ENCODE data around the gene ZNF277.
A peak's percentile ranks its signal among the peaks of the same experiment; 100 is the strongest.

The ZNF277 gene

DNA sequence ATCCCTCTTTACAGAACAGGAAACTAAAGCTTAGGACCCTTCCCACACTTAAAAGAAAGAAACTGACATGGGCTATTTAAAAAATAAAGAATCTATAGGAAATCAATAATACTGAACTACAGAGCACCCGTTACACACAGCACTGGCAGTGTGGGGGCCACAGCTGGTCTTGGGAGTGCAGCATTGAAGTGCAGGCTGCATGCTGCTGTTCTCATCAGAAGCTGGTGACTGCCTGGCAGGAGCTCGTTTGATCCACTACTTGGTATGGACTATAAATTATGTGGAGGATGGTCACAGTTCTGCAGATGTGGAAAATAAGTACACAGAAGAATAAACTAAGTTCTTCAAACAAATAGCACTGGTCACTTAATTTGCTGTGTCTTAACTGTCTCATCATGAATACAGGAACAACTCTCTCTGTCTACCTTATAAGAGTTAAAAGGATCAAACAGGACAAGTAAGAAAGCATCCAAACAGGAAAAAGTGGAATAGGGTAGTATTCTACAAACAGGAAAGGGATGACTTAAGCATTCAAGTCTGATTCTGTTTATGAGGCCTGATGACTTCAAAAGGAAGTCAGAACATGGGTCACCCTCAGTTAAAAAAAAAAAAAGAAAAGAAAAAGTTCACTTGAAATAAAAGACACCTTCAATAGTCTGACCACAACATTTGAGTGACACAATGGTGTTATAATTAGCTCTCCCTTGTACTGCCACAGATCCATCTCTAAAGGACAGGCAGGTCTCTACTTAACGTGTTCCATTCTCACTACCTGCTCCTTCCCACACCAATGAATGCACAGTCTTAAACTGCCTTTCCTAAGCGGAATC lies 21.3 kb upstream of the ZNF277 start:
- DNase-seq: no peak

DNA sequence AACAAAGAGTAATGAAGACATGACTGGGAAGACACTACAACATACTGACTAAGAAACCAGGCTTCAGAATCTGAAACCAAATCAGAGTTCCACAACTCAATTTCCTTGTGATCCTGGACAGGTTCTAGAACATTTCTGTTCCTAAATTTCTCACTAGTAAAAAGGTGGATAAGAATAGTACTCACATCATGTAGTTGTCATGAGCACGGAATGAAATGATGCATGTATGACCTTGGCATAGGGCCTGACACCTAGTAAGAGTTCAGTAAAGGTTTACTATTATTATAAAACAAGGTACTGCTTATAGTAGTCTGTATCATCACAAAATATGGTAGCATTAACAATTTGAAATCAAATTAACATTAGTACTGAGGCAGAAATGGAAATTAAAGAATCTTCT lies 20.2 kb upstream of the ZNF277 start:
- no peak for DNase-seq

DNA sequence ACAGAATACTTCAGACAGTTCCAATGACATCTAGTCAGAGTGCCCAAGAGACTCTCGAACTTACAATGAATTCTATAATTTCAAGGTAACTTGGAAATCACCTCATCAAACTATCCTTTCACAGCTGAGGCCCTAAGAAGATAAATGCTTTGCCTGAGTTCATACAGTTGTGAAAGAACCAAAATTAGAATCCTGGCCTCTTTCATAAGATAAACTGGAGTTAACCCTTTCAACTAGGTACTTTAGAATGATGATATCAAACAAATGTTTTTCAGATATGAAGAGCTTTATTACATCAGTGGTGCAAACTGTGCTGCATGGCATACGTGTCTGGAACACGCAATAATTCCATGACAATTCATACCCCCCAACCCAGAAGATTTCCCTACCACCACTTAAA lies 18.2 kb upstream of the ZNF277 start:
- no peak for DNase-seq

DNA sequence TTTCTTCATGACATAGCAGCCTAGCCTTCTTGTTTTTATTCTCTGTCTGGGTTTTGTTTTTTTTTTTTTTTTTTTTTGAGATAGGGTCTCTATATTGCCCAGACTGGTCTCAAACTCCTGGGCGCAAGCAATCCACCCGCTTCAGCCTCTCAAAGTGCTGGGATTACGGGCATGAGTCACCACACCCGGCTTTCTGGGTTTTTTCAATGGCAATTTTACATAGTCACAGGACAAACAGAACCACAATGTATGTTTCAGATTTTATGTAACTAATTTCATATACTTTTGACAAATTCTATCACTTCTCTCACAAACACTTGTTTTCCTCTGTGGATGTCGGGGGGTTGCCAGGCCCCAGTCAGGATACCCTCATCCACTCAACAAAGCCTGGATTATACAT lies 16.8 kb upstream of the ZNF277 start:
- DNase-seq: no peak

DNA sequence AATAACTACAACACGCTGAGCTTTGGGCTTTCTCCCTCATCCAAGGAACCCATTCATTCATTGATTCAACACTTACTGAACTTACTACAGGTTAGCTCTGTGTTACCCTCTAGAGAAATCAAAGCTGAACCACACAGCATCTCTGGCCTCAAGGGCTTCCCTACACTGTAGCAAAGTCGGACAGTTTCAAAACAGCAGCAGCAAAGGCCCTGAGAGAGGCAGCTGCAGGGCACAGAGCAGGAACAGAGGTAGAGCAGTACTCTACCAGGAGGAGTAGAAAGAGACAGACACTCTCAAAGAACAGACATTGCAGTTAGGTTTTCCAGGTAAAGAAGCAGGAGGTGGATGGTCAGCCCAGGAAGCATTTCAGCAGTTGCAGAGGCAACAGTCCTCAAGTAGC lies 16.4 kb upstream of the ZNF277 start:
- no peak for DNase-seq

DNA sequence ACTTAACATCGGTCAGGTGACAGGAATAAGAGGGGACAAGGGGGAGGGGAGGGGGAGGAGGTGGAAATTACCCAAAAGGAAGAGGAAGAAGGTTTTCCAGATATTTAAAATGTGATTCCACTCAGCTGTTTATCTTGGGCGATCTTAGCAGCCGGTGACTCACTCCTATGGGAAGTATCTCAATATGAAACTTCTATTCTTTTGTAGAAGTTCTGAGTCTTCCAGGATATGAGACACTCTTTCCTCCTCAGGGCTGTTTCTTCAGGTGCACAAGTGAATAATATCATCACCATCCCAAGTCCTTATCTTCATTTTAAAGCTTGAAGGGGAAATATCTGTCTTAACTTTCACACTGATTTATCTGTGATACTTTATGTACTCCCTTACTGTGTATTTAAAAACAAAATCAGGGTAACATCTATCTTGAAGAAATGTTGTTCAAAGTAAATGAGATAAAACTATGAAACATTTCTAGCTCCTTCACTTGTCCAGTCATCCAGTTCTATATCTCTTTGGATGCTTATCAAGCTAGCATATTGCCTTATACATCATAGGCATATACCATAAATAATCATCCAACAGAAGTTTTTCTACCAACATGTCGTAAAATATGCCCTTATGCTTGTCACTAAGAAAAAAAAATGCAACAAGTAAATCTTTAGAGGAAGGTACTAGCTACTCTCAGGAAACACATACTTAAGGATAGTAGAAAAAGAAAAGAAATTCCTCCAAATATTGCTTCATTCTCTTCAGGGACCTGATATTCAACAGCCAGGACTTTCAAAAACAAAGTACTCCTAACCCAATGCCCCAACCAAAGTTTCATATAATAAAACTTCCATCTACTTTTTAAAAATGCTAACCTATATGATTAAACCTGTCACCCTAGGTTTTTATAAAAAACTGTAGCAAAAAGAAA lies 14.0 kb upstream of the ZNF277 start:
- peak; percentile 30 for DNase-seq

DNA sequence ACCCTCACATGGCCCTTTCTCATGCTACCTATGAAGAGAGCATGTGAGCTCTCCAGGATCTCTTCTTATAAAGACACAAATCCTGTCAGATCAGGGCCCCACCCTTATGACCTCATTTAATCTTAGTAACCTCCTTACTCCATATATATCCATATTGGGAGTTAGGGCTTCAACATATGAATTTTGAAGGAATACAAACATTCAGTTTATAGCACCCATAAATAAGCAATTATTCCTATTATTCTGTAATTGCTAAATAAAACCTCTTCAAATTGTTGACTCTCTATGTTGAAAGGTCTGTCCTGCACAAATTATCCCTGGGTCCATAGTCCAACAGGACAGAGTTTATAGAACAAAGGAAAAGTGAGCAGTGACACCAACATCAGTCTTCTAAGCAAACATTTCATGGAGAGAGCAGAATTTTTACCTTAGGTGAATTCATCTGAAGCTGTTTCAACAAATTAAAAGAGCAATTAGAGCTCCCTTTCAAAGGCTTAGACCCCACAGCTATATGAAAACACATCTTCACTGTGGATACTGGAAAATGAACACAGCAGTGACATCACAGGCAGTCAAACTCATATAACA lies 12.5 kb upstream of the ZNF277 start:
- DNase-seq: no peak

DNA sequence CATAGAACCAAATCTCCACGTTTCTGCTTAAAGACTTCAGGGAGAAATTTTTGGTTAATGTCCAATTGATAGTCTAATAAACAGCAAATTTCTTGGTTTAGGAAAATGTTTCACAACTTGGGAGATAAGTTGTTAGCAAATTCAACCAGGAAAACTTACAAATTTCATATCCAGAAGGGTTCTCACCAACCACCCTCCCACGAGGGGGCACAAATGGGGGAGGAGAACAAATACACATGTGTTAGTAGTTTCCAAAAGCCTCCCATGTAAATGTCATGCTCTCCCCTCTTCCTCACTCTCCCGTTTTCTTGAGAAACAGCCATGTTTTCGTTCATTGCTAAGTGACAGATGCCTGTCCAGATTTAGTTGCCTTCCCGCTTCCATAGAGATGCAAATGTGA lies 10.8 kb upstream of the ZNF277 start:
- no peak for DNase-seq

DNA sequence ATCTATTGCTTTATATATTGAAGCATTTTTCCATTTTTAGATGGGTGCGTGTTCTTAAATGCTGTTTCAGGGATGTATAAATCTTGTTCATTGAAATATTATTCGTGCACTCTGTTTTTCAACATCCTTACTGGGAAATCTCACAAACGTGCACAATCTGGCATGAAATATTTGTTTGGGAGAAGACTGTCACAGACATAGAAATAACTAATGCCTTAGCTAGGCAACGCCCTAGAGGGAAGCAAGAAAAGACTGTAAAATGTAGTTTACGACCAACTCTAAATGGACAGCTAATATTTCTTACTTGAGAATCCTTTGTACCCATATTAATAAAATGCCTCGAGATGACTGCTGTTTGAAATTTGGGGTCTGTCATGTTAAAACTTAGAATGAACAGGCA lies 9.2 kb upstream of the ZNF277 start:
- no peak for DNase-seq

DNA sequence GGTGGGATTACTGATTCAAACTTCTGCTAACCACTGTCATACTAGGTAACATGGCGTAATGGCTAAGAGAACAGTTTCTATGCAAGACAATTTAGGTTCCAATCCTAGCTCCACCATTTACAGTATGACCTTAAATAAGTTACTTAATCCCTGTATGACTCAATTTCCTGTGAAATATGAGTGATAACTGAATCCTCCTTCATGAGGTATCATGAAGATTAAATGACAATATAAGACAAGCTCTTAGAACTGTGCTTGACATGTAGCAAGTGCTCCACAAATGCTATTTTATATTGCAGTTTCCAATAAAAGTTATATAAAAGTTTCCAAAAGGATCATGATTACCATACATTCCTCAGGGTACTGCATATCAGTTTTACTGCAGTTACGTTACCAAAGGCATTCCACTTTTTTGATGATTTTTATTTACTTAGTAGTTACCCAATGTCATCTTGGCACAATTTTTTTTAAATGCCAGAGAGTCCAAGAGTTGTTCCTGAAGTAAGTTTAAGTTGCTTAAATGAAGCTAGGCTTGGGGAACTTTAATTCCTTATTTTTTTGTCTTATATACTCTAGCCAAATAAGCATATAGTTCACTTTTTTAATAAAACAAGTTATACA lies 7.3 kb upstream of the ZNF277 start:
- no peak for DNase-seq

DNA sequence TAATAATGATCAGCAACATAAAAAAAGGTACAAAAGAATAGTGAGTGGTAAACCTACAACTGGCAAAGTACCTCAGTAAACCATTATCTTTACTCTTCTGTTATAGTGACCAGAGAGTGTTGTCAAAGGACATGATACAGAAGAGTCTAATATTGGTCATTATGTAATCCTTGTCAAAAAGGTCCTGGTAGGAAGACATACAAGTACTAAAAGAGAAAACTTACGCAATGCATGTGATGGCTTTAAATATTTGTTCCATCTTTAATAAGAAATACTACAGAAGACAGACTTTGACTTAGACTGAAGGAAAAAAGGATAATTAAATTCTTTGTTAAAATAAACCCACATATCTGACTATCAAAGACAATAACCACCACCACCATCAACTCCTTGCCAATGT lies 6.8 kb upstream of the ZNF277 start:
- DNase-seq: no peak

DNA sequence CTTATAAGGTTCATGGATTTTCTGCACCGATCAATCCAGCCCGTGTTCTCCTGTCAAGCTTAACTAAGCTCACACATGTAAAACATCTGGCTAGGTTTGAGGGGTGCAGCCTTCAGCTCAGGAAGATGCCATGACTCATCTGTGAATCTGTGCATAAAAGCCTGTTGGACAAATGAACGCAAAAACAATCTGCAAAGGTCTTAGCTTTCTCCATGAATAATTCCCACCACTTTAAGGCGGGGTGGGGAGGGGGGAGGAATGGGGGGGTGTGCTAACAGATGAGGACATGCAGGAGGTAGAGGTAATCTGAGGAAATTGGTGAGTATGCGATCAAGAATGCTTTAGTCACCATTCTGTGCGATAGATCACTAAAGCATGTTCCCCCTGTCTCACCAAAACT lies 5.1 kb upstream of the ZNF277 start:
- no peak for DNase-seq

DNA sequence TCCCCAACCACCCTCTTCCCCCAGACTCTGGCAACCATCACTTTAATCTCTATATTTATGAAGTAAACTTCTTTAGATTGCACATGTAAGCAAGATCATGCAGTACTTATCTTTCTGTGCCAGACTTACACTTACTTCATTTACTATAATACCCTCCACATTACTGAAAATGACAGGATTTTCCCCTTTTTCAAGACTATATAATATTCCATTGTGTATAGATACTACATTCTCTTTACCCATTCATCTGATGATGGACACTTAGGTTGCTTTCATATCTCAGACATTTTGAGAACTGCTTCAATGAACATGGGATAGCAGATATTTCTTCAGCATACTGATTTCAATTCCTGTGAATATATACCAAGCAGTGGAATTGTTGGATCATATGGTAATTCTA lies 4.7 kb upstream of the ZNF277 start:
- DNase-seq: no peak

DNA sequence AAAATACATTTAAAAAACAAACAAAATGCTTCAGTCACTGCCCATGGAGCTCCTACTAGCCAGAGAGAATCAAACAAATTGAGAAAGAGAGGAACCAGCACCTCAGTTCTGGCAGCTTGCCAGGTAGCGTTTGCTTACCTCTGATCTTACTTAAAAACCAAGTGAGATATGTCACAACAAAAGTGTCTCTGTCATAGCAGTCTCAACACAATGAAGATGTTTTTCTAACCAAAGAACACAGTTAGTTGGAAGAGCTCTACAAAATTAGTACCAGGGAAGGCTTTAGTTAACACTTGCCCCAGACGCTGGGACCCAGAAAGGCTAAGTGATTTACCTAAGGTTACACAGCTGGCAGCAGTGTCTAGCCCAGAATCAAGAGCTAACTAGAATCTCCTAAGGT lies 3.7 kb upstream of the ZNF277 start:
- DNase-seq: no peak

DNA sequence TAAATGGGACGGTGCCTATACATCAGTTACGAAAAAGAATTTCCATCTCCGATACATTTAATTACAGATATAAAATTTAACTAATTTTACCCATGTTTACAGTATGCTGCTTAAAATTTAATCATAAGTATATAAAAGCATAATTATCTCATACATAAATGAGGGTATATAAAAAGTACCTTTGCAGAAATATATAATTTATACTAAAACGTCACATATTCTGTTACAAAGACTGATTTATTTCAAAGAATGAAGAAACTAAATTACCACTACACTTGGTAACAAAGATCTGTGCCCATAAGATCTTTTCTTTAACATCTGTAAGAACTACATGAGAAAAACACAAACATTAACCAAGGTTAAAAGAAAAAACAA lies 3.1 kb upstream of the ZNF277 start:
- DNase-seq: no peak

DNA sequence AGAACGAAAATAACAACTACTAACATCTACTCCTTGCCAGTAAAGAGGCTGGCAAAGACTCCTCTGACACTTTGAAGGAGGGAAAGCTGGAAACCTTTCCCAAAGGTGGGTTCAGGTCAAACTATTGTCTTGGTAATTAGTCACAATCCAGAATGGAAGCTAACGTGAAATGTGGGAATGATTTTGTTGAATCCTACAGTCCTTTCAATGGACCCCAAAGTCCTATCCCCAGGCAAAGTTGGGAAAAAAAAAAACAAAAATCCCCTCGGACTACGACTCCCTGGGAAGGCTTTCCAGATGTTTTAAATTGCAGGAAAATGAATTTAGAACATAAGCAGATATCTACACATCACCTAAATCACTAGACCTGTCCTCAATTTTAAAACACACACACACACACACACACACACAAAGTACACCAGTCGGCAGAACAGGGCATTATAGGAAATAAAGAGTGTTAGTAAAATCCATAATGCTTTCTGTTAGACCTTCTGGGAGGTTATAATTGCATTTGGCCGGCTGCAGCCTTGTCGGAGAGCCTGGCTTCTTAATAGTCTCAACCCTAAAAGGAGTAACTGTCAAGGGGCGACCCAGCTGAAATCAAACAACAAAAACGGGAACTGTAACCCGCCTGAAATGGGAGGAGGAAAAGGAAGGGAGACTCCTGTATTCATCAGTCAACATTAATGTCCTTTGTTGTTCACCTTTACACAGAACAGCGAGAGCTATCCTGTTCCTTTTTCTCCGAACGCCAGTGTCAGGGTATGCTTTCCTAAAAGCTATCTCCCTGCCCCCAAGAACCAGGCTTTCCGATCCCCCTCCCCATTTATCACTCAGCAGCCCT lies 1.8 kb upstream of the ZNF277 start:
- peak; percentile 54 for DNase-seq

DNA sequence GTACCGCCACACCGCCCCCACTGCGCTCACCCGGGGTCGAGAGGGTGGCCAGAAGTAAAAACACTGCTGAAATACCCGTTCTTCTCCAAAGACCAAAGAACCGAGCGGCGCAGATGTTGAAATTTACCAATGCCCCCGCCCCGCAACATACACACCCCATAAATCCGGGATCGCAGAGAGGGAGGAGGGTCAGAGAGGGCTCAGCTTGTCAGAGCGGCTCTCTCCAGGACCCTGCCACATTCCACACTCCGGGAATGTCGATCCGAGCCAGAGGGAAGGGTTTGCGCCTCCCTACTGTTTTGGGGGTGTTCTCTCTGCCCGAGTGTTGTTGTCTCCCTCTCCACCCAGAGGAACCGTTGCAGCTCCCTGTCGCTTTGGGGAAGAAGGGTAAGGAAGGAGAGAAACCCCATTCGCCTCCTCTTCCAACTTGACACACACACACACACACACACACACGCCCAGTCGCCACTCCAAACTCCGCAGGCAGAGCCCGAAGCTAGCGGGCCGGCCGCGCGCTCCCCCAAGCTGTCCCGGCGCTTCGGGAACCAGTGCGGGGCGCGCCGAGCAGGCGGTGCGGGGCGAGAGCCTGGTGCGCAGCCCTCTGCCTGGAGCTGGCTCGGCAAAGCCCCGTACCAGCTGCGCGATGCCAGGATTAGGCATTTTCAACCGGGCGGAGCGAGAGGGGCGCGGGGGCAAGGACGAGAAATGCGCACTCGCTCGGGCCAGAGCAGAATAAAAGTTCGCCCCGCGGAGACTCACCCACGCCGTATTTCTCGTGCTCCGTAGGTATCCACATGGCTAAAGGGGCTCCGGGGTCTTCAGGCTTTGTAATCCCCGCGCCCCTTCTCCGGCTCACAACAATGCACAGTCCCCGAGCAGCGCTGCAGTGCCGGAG lies 905 bp upstream of the ZNF277 start:
- DNase-seq: no peak

DNA sequence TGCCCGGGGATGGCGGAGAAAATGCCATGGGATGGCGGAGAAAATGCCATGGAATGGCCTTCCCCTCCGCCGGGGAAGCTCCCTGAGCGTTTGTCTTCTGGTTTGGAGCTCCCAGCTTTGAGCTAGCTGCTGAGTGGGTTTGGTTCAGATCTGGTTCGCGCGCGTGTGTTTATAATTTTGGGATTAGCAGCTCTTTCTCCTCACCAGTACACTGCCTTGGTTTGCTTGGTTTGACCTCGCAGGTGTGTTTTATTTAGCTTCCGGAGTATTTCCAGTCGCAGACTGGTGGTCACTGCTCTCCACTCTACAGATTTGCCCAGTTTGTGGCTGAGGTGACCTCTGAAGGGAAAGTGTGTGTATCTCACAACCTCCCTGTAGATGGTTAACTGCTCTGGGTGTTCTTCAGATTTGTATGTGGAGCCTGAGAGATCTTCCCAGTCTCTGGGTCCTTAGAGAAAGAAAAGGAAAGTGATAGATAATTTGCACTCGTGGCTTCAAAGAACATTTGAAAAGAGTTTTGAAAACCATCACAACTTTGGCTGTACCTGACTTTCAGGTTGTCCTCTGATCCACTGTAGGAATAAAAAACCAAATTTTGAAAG lies 597 bp downstream of the ZNF277 start:
- peak; percentile 29 for DNase-seq

DNA sequence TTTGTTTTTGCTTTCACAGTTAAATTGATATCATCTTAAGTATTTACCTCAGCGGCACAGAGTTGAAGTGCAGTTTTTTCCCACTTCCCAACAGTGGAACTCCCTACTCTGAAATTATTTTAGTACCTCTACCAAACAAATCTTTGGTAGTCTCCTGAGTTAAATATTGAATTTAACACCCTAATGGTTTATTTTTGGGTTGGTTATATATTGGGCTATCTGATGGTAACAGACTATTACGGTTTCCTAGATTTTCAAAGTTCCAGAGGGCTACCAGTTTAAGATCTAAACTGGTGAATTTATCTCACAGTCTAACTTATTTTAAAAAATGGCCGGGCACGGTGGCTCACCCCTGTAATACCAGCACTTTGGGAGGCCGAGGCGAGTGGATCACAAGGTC lies 1.3 kb downstream of the ZNF277 start:
- DNase-seq: no peak

DNA sequence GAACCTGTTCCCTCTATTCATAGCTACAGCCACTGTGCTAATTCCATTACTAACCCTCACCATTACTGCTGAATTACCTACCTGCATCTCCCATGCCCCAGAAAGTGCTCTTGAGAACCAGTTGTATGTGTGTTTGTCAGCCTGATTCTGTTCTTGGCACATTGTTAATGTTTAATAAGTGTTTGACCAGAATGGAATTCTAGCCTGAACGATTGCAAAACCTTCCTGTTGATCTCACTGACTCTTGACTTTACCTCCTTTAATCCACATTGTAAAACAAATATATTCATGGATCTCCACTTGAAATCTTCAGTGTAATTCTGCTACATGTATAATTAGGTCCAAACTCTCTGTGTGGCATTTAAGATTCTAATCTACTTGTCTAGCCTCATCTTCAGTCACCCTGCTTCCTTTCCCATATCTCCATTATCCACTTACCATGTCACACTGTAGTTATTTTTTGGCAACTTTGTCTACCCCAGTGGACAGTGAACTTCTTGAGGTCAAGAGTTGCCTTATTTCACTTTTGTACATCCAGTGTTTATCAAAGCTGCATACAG lies 4.9 kb downstream of the ZNF277 start:
- peak; percentile 78 for DNase-seq

DNA sequence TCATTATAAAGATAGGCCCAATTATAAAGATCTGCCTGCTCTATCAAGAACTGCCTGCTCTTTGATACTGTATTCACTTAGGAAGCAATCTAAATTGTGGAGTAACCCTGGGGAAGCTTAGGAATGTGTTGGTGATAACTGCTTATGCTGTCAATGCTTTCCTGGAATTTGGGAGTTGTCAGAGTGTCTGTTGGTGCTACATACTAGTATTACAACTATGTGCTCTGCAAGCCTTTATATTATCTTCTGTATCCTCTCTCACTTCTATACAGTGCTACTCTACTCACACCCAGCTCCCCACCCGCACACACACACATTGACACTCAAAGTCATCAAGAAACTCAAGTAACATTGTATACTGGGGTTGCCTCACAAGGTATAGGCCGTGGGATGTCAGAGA lies 6.1 kb downstream of the ZNF277 start:
- peak; percentile 81 for DNase-seq

Measured in kidney glomerular epithelial cell (primary cell).